Fibroblast of skin of left biceps (primary cell): ENCODE results near the gene TXNL1.
"Not testable (repeated sequence)": the region's sequence is repeated elsewhere in the genome, so short reads cannot be mapped to it uniquely, and the experiment has no call there.

Experiments used
- DNase-seq, 2 experiments: peaks; one replicate each; pipeline ENCODE4 v3.0.0-alpha.2; 2013; ENCODE audit warnings: low read depth in 2 of 2

TXNL1 gene

GRCh38 chr18:56638232-56639103 lies at the start of gene TXNL1:
TSS of gene TXNL1 (minus strand) at chr18:56638592. CDS start at chr18:56638440, 152 bp downstream.
- peak; percentile 98 for DNase-seq

GRCh38 chr18:56684277-56684676 lies 45.9 kb upstream of the TXNL1 start:
- no peak for DNase-seq

- DNase-seq = no peak
These were observed 40.6 kb upstream of the TXNL1 start for GRCh38 chr18:56678836-56679565.

GRCh38 chr18:56676639-56677038 lies 38.2 kb upstream of the TXNL1 start:
- DNase-seq = no peak

- no peak for DNase-seq
These were observed 34.6 kb upstream of the TXNL1 start for GRCh38 chr18:56672981-56673380.

GRCh38 chr18:56672391-56672790 lies 34.0 kb upstream of the TXNL1 start:
- DNase-seq = no peak

GRCh38 chr18:56662902-56663301 lies 24.5 kb upstream of the TXNL1 start:
- no peak for DNase-seq

GRCh38 chr18:56662502-56662901 lies 24.1 kb upstream of the TXNL1 start:
- DNase-seq = no peak

- DNase-seq = no peak
These were observed 23.6 kb upstream of the TXNL1 start for GRCh38 chr18:56662063-56662408.

- no peak for DNase-seq
These were observed 23.1 kb upstream of the TXNL1 start for GRCh38 chr18:56661360-56662062.

- no peak for DNase-seq
These were observed 22.3 kb upstream of the TXNL1 start for GRCh38 chr18:56660655-56661054.

GRCh38 chr18:56659111-56659510 lies 20.7 kb upstream of the TXNL1 start:
- DNase-seq = no peak

- DNase-seq = no peak
These were observed 19.9 kb upstream of the TXNL1 start for GRCh38 chr18:56658261-56658660.

GRCh38 chr18:56654280-56654679 lies 15.9 kb upstream of the TXNL1 start:
- DNase-seq = not testable (repeated sequence)

GRCh38 chr18:56652802-56653201 lies 14.4 kb upstream of the TXNL1 start:
- DNase-seq = no peak

GRCh38 chr18:56651771-56652092 lies 13.3 kb upstream of the TXNL1 start:
- no peak for DNase-seq

- peak; percentile 96 for DNase-seq
These were observed 12.8 kb upstream of the TXNL1 start, which contains the start of gene WDR7 for GRCh38 chr18:56650944-56651770. TSS of gene WDR7 (plus strand) at chr18:56651359. CDS start at chr18:56672516, 21,157 bp downstream.

- no peak for DNase-seq
These were observed 11.6 kb upstream of the TXNL1 start for GRCh38 chr18:56649996-56650395.

GRCh38 chr18:56647951-56648893 lies 9.8 kb upstream of the TXNL1 start:
- no peak for DNase-seq

GRCh38 chr18:56647071-56647470 lies 8.7 kb upstream of the TXNL1 start:
- no peak for DNase-seq
